SK-N-SH (cell line): ENCODE measurements around the gene EPHA10.

ENCODE experiments used
- EP300 ChIP-seq, 2 experiments: IDR thresholded peaks; 2 replicates each; pipeline versions ENCODE4 v1.4.0 to v1.6.1; 2012; ENCODE audit warnings: borderline replicate concordance in 1 of 2, low read depth in 1 of 2, low read length in 1 of 2
- EZH2phosphoT487 ChIP-seq: fragments of 200-600 bp; sonication (generic); IDR thresholded peaks from 2 replicates; pipeline ENCODE4 v1.6.1; 2017; ENCODE audit warnings: low read depth, mixed run types, mild to moderate bottlenecking, antibody characterized with exemption, moderate library complexity, borderline replicate concordance
- NFIC ChIP-seq: IDR thresholded peaks from 2 replicates; pipeline ENCODE4 v1.4.0; 2012; ENCODE audit warnings: borderline replicate concordance
- POLR2AphosphoS5 ChIP-seq: IDR thresholded peaks from 2 replicates; pipeline ENCODE4 v1.6.1; 2012; ENCODE audit warnings: low read depth, low read length
- RAD21 ChIP-seq: IDR thresholded peaks from 2 replicates; pipeline ENCODE4 v1.6.1; 2012; ENCODE audit warnings: mild to moderate bottlenecking, low read length
- SIN3A ChIP-seq: IDR thresholded peaks from 2 replicates; pipeline ENCODE4 v1.6.1; 2012; ENCODE audit warnings: low read depth, mild to moderate bottlenecking, low read length, moderate library complexity, borderline replicate concordance
- TAF1 ChIP-seq: IDR thresholded peaks from 2 replicates; pipeline ENCODE4 v1.6.1; 2012; ENCODE audit warnings: low read depth, mild to moderate bottlenecking, low read length, moderate library complexity, borderline replicate concordance
- TF ChIP-seq, protein P1 (sequence below): fragments of 200-600 bp; sonication (generic); IDR thresholded peaks from 2 replicates; pipeline ENCODE4 v1.6.1; 2017; ENCODE audit warnings: antibody characterized with exemption, mild to moderate bottlenecking, moderate library complexity
- TF ChIP-seq, protein P2 (sequence below): fragments of 150-350 bp; IDR thresholded peaks from 2 replicates; pipeline ENCODE4 v1.6.1; 2017; ENCODE audit warnings: antibody characterized with exemption, low read length, low read depth, borderline replicate concordance

DNA sequence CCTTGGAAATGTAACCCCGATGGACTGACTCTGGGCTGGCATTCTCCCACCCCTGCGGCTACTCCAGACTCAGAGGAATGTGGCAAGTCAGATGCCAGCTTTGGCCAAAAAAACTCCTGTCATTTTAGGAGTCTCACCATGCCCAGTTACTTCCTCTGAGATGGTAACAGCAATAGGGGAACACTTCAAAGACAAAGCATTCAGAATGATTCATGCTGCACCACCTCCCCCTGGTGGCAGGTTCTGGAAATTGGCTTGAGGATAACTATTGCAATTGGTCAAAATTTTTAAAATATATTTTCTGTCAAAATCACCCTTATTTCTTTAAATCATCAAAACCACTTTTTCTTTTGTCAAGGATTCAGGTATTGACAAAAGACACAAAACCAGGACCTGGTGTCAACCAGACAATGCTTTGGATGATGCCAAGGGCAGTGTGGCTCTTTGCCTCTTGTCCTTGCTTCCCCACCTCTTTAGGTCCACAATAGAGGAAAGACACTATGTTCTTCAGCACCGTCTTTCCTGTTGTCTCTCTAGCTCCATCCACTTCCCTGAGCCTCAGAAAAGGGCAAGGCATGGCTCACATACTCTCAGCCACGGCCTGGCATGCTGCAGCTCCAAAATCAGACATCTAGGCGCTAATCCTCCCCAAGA, 82.5 kb downstream of the EPHA10 start:
- TF ChIP-seq RAD21 (peak; percentile 92), POLR2AphosphoS5 (no peak), EZH2phosphoT487 (no peak), TAF1 (no peak), SIN3A (no peak), EP300 (IDR thresholded peaks at IDR 0.05; ENCODE audit: borderline replicate concordance in 1 of 2, low read depth in 1 of 2, low read length in 1 of 2) (no peak), NFIC (no peak)
- TF ChIP-seq, protein P1, sequence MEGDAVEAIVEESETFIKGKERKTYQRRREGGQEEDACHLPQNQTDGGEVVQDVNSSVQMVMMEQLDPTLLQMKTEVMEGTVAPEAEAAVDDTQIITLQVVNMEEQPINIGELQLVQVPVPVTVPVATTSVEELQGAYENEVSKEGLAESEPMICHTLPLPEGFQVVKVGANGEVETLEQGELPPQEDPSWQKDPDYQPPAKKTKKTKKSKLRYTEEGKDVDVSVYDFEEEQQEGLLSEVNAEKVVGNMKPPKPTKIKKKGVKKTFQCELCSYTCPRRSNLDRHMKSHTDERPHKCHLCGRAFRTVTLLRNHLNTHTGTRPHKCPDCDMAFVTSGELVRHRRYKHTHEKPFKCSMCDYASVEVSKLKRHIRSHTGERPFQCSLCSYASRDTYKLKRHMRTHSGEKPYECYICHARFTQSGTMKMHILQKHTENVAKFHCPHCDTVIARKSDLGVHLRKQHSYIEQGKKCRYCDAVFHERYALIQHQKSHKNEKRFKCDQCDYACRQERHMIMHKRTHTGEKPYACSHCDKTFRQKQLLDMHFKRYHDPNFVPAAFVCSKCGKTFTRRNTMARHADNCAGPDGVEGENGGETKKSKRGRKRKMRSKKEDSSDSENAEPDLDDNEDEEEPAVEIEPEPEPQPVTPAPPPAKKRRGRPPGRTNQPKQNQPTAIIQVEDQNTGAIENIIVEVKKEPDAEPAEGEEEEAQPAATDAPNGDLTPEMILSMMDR = peak; percentile 95
- TF ChIP-seq, protein P2, sequence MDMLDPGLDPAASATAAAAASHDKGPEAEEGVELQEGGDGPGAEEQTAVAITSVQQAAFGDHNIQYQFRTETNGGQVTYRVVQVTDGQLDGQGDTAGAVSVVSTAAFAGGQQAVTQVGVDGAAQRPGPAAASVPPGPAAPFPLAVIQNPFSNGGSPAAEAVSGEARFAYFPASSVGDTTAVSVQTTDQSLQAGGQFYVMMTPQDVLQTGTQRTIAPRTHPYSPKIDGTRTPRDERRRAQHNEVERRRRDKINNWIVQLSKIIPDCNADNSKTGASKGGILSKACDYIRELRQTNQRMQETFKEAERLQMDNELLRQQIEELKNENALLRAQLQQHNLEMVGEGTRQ = no peak
